HCT116 (cell line): ENCODE data around the gene CLEC5A. TPM values are rescaled to one million over a fixed set of nuclear protein-coding genes. Genes with fewer than 3 reads are reported as not detected.

ENCODE experiments used
- ATAC-seq: fragments of 200-7000 bp; cut with Tn5 transposase; 2 replicates; pipeline ENCODE4 v1.9.1; 2020; ENCODE audit warnings: mild to moderate bottlenecking, moderate library complexity
- BruUV-seq: library from RNA; stranded (reverse); fragments of 400-500 nt; replicated peaks from 2 replicates; lab custom pipeline; 2021; lab: Mats Ljungman, UMichigan
- CTCF ChIA-PET: fragments of 300-600 bp; sonication (Branson Sonifier 250); formaldehyde crosslinking; loops from one replicate; lab custom pipeline; 2021; ENCODE audit warnings: antibody characterized with exemption; lab: Charles Lee
- POLR2A ChIA-PET: fragments of 300-600, 350-600 bp; sonication (Branson Sonifier 250); formaldehyde crosslinking; loops from one replicate; lab custom pipeline; 2021; ENCODE audit warnings: antibody characterized with exemption; lab: Charles Lee
- RAD21 ChIA-PET, 2 experiments: fragments of 300-600 bp; sonication (Branson Sonifier 250); formaldehyde crosslinking; loops; one replicate each; lab custom pipeline; 2023; ENCODE audit warnings: low total read pairs in 2 of 2; ENCODE audit not compliant: uncharacterized antibody in 2 of 2, unreplicated experiment in 2 of 2, low non-redundant PET in 1 of 2; lab: Charles Lee
- DNase-seq: peaks from one replicate; pipeline ENCODE4 v3.0.0-alpha.2; 2010; ENCODE audit warnings: low read depth, low spot score
- H2AFZ ChIP-seq: fragments of 200-600 bp; shearing (Covaris generic), sonication (generic); 2 replicates; pipeline ENCODE4 v1.6.1; 2017; ENCODE audit warnings: low read depth, mixed run types, mixed read lengths, antibody characterized with exemption, low read length; ENCODE audit not compliant: poor library complexity, severe bottlenecking
- H3K27ac ChIP-seq: 2 replicates; pipeline ENCODE4 v1.5.1; 2012; ENCODE audit warnings: low read depth, low read length
- H3K27me3 ChIP-seq: fragments of 200-600 bp; sonication (generic); 2 replicates; pipeline ENCODE4 v1.6.1; 2016; ENCODE audit warnings: mixed run types, low read length, mixed read lengths; ENCODE audit not compliant: insufficient read depth
- H3K36me3 ChIP-seq, 2 experiments: fragments of 200-500 bp in 1 of 2; fragments of 200-600 bp in 1 of 2; sonication (Bioruptor generic) in 1 of 2; sonication (generic) in 1 of 2; 2 replicates each; pipeline versions ENCODE4 v1.5.1 to v1.6.1; 2014 to 2016; ENCODE audit warnings: low read length in 2 of 2, inconsistent platforms in 1 of 2, mixed read lengths in 1 of 2, mixed run types in 1 of 2; ENCODE audit not compliant: insufficient read depth in 2 of 2, control insufficient read depth in 1 of 2
- H3K4me1 ChIP-seq, 2 experiments: fragments of 200-600 bp in 1 of 2; sonication (generic) in 1 of 2; 2 replicates each; pipeline versions ENCODE4 v1.5.1 to v1.6.1; 2012 to 2017; ENCODE audit warnings: low read length in 2 of 2, inconsistent platforms in 1 of 2, mild to moderate bottlenecking in 1 of 2, mixed read lengths in 1 of 2, mixed run types in 1 of 2, moderate library complexity in 1 of 2; ENCODE audit not compliant: insufficient read depth in 2 of 2, control insufficient read depth in 1 of 2
- H3K4me2 ChIP-seq: fragments of 200-600 bp; sonication (generic); 2 replicates; pipeline ENCODE4 v1.6.1; 2017; ENCODE audit warnings: mixed run types, low read length, mixed read lengths
- H3K4me3 ChIP-seq, 2 experiments: fragments of 200-600 bp in 1 of 2; sonication (generic) in 1 of 2; replicated peaks in 1 of 2; 2 replicates each; pipeline ENCODE4 v1.5.1; 2011 to 2016; ENCODE audit warnings: low read length in 2 of 2, control low read depth in 1 of 2, low read depth in 1 of 2, mild to moderate bottlenecking in 1 of 2, mixed read lengths in 1 of 2, mixed run types in 1 of 2
- H3K79me2 ChIP-seq: fragments of 200-600 bp; sonication (generic); 2 replicates; pipeline ENCODE4 v1.6.1; 2017; ENCODE audit warnings: mild to moderate bottlenecking, mixed run types, low read length, moderate library complexity, mixed read lengths; ENCODE audit not compliant: insufficient read depth
- H3K9ac ChIP-seq: fragments of 200-600 bp; sonication (generic); 2 replicates; pipeline ENCODE4 v1.6.1; 2016; ENCODE audit warnings: low read length, mixed read lengths
- H3K9me2 ChIP-seq: fragments of 200-600 bp; sonication (generic), shearing (Covaris generic); 2 replicates; pipeline ENCODE4 v1.6.1; 2017; ENCODE audit warnings: mixed run types, mild to moderate bottlenecking, moderate library complexity; ENCODE audit not compliant: insufficient read depth
- H3K9me3 ChIP-seq, 2 experiments: fragments of 200-500 bp in 1 of 2; fragments of 200-600 bp in 1 of 2; sonication (Bioruptor generic) in 1 of 2; sonication (generic) in 1 of 2; 2 replicates each; pipeline ENCODE4 v1.6.1; 2014 to 2017; ENCODE audit warnings: low read length in 2 of 2, mixed read lengths in 2 of 2, inconsistent platforms in 1 of 2, low read depth in 1 of 2, mild to moderate bottlenecking in 1 of 2, mixed run types in 1 of 2, moderate library complexity in 1 of 2; ENCODE audit not compliant: control insufficient read depth in 1 of 2, insufficient read depth in 1 of 2
- H4K20me1 ChIP-seq: fragments of 200-600 bp; sonication (generic), shearing (Covaris generic); 2 replicates; pipeline ENCODE4 v1.6.1; 2017; ENCODE audit warnings: mixed run types, mild to moderate bottlenecking, moderate library complexity; ENCODE audit not compliant: insufficient read depth
- EGR1 ChIP-seq: IDR thresholded peaks from 2 replicates; pipeline ENCODE4 v1.6.1; 2012; ENCODE audit warnings: low read depth
- JUND ChIP-seq: IDR thresholded peaks from 2 replicates; pipeline ENCODE4 v1.6.1; 2012
- SIN3A ChIP-seq: IDR thresholded peaks from 2 replicates; pipeline ENCODE4 v1.6.1; 2012; ENCODE audit warnings: low read depth
- SP1 ChIP-seq: IDR thresholded peaks from 2 replicates; pipeline ENCODE4 v1.6.1; 2012; ENCODE audit warnings: low read depth
- TCF7L2 ChIP-seq: IDR thresholded peaks from 2 replicates; pipeline ENCODE4 v1.7.0; 2011; ENCODE audit warnings: borderline replicate concordance, inconsistent platforms; ENCODE audit not compliant: insufficient read depth, insufficient read length; ENCODE audit errors: extremely low read depth
- intact Hi-C: fragments of 100-400 bp; cut with micrococcal nuclease; formaldehyde crosslinking; loops from 2 replicates; pipeline ENCODE4 v1.10.0; 2022
- total RNA-seq: library from RNA; stranded (reverse); gene quantifications from one replicate; pipeline ENCODE4 v1.2.1, GENCODE V29; 2021; ENCODE audit not compliant: unreplicated experiment
- TF ChIP-seq, protein P1 (sequence below), 3 experiments: fragments of 200-600 bp in 1 of 3; sonication (generic) in 1 of 3; IDR thresholded peaks in 2 of 3; conservative IDR thresholded peaks in 1 of 3; 2 replicates each; pipeline ENCODE4 v1.5.1; 2012 to 2017; ENCODE audit warnings: low read depth in 2 of 3, low read length in 2 of 3, antibody characterized with exemption in 1 of 3, borderline replicate concordance in 1 of 3, control low read depth in 1 of 3, mild to moderate bottlenecking in 1 of 3, mixed read lengths in 1 of 3, mixed run types in 1 of 3, moderate library complexity in 1 of 3; ENCODE audit not compliant: insufficient read depth in 1 of 3
- TF ChIP-seq, protein P2 (sequence below): IDR thresholded peaks from 2 replicates; pipeline ENCODE4 v1.6.1; 2011; ENCODE audit warnings: mild to moderate bottlenecking, low read length, moderate library complexity; ENCODE audit not compliant: insufficient replicate concordance; ENCODE audit errors: extremely low read depth

The CLEC5A gene
- total RNA-seq, 1 experiment from 2014 or later, result 0.32 TPM

DNA sequence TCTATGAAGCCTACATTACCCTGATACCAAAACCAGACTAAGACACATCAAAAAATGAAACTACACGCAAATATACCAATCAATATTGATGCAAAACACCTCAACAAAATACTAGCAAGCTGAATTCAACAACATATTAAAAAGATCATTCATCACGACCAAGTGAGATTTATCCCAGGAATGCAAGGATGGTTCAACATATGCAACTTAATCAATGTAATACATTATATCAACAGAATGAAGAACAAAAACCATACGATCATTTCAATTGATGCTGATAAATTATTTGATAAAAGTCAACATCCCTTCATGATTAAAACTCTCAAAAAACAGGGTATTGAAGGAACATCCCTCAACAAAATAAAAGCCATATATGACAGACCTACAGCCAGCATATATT lies 5.7 kb downstream of the CLEC5A start:
- H3K9me3 ChIP-seq, result peaks cover 0 to 3% of the 10 kb centered on the region in 2 experiments; a peak in 1 of 4 replicates
- TF ChIP-seq, protein P1, sequence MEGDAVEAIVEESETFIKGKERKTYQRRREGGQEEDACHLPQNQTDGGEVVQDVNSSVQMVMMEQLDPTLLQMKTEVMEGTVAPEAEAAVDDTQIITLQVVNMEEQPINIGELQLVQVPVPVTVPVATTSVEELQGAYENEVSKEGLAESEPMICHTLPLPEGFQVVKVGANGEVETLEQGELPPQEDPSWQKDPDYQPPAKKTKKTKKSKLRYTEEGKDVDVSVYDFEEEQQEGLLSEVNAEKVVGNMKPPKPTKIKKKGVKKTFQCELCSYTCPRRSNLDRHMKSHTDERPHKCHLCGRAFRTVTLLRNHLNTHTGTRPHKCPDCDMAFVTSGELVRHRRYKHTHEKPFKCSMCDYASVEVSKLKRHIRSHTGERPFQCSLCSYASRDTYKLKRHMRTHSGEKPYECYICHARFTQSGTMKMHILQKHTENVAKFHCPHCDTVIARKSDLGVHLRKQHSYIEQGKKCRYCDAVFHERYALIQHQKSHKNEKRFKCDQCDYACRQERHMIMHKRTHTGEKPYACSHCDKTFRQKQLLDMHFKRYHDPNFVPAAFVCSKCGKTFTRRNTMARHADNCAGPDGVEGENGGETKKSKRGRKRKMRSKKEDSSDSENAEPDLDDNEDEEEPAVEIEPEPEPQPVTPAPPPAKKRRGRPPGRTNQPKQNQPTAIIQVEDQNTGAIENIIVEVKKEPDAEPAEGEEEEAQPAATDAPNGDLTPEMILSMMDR (IDR thresholded peaks at IDR 0.05 in 2 of 3, conservative IDR thresholded peaks at IDR 0.05 in 1 of 3; ENCODE audit: borderline replicate concordance in 1 of 3, insufficient read depth in 1 of 3, low read depth in 2 of 3, low read length in 2 of 3), result no peak
- TF ChIP-seq EGR1 (no peak), SP1 (no peak), JUND (no peak), TCF7L2 (no peak), SIN3A (no peak)
- TF ChIP-seq, protein P2, sequence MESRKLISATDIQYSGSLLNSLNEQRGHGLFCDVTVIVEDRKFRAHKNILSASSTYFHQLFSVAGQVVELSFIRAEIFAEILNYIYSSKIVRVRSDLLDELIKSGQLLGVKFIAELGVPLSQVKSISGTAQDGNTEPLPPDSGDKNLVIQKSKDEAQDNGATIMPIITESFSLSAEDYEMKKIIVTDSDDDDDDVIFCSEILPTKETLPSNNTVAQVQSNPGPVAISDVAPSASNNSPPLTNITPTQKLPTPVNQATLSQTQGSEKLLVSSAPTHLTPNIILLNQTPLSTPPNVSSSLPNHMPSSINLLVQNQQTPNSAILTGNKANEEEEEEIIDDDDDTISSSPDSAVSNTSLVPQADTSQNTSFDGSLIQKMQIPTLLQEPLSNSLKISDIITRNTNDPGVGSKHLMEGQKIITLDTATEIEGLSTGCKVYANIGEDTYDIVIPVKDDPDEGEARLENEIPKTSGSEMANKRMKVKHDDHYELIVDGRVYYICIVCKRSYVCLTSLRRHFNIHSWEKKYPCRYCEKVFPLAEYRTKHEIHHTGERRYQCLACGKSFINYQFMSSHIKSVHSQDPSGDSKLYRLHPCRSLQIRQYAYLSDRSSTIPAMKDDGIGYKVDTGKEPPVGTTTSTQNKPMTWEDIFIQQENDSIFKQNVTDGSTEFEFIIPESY, result no peak
- H3K27ac ChIP-seq, result no peak overlapping the region
- DNase-seq (no peak), ATAC-seq (no peak)
- no peaks in the 10 kb centered on the region for H4K20me1 ChIP-seq
- CTCF ChIA-PET, result no interaction called here
- intact Hi-C loops, result no loop called here
- H3K4me2 ChIP-seq, result no peak overlapping the region
- POLR2A ChIA-PET, result no interaction called here
- no TSS peak for BruUV-seq
- RAD21 ChIA-PET, result no interaction called here
- H3K4me3 ChIP-seq, result no peak overlapping the region
- no peak overlapping the region for H2AFZ ChIP-seq
- no peaks in the 10 kb centered on the region for H3K27me3 ChIP-seq
- no peaks in the 10 kb centered on the region for H3K9me2 ChIP-seq
- H3K36me3 ChIP-seq, result no peaks in the 10 kb centered on the region
- H3K4me1 ChIP-seq, result no peaks in the 10 kb centered on the region
- no peak overlapping the region for H3K9ac ChIP-seq
- H3K79me2 ChIP-seq, result no peaks in the 10 kb centered on the region
